ENCODE measurements around the gene ENOX2.

DNA sequence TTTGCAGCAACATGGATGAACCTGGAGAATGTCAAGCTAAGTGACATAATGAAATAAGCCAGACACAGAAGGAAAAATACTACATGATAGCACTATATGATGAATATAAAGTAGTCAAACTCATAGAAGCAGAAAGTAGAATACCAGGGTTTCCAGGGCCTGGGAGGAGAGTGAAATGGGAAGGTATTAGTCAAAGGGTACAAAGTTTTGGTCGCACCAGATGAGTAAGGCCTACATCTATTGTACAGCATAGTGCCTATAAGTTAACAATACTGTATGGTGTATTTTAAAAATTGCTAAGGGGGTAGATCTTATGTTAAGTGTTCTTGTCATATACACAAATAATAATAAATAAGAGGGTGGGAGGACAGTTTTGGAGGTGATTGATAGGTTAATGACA is 41.5 kb downstream of the ENOX2 start:
- TF ChIP-seq, protein P1, sequence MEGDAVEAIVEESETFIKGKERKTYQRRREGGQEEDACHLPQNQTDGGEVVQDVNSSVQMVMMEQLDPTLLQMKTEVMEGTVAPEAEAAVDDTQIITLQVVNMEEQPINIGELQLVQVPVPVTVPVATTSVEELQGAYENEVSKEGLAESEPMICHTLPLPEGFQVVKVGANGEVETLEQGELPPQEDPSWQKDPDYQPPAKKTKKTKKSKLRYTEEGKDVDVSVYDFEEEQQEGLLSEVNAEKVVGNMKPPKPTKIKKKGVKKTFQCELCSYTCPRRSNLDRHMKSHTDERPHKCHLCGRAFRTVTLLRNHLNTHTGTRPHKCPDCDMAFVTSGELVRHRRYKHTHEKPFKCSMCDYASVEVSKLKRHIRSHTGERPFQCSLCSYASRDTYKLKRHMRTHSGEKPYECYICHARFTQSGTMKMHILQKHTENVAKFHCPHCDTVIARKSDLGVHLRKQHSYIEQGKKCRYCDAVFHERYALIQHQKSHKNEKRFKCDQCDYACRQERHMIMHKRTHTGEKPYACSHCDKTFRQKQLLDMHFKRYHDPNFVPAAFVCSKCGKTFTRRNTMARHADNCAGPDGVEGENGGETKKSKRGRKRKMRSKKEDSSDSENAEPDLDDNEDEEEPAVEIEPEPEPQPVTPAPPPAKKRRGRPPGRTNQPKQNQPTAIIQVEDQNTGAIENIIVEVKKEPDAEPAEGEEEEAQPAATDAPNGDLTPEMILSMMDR (IDR thresholded peaks at IDR 0.05) = no peak
- TF ChIP-seq EZH2 (IDR thresholded peaks at IDR 0.05; ENCODE audit: borderline replicate concordance, insufficient read depth, low read depth, low read length, poor library complexity, severe bottlenecking) = no peak
